LHCN-M2 (cell line): Measurements from ENCODE around the gene ILKAP. TPM values are rescaled to one million over a fixed set of nuclear protein-coding genes. Genes with fewer than 3 reads are reported as not detected.

Source experiments
- DNase-seq: peaks from one replicate; pipeline ENCODE4 v3.0.0-alpha.2; 2012; ENCODE audit warnings: low read depth
- polyA plus RNA-seq: library from polyadenylated mRNA; unstranded; fragments of >200 nt; gene quantifications from one replicate; pipeline ENCODE4 v1.2.1, GENCODE V29; 2012; ENCODE audit warnings: missing spikeins
- total RNA-seq: library from RNA; depleted of rRNA; stranded (reverse); fragments of >200 nt; gene quantifications from 2 replicates; pipeline ENCODE4 v1.2.3, GENCODE V29; 2014; rRNA removed

The ILKAP gene
- 16.0 and 22.9 TPM in 2 replicates for total RNA-seq
- 30.7 TPM for polyA plus RNA-seq

- peak; percentile 75 for DNase-seq
Observed at GRCh38 chr2:238203094-238203972, at the start of gene ILKAP. Gene ILKAP, minus strand, starts transcription at chr2:238203695. Its CDS starts 142 bp downstream, at chr2:238203553.

GRCh38 chr2:238252766-238253630 is 49.5 kb upstream of the ILKAP start:
- DNase-seq: no peak

GRCh38 chr2:238251986-238252385 is 48.5 kb upstream of the ILKAP start:
- DNase-seq: no peak

GRCh38 chr2:238251331-238251730 is 47.8 kb upstream of the ILKAP start:
- DNase-seq: no peak

GRCh38 chr2:238250896-238251295 is 47.4 kb upstream of the ILKAP start:
- no peak for DNase-seq

GRCh38 chr2:238247841-238248453 is 44.5 kb upstream of the ILKAP start:
- DNase-seq: no peak

GRCh38 chr2:238247002-238247822 is 43.7 kb upstream of the ILKAP start:
- DNase-seq: no peak

GRCh38 chr2:238244151-238244550 is 40.7 kb upstream of the ILKAP start:
- DNase-seq: no peak

GRCh38 chr2:238243496-238244076 is 40.1 kb upstream of the ILKAP start:
- DNase-seq: no peak

GRCh38 chr2:238242731-238243495 is 39.4 kb upstream of the ILKAP start:
- DNase-seq: peak; percentile 71

- no peak for DNase-seq
Observed at GRCh38 chr2:238241970-238242369, 38.5 kb upstream of the ILKAP start.

GRCh38 chr2:238240757-238241711 is 37.5 kb upstream of the ILKAP start:
- peak; percentile 79 for DNase-seq

GRCh38 chr2:238239863-238240756 is 36.6 kb upstream of the ILKAP start, which contains the start of gene HES6:
Gene HES6, minus strand, starts transcription at chr2:238240038. Its CDS starts 133 bp downstream, at chr2:238239905.
- DNase-seq: peak; percentile 78

GRCh38 chr2:238239543-238239862 is 36.0 kb upstream of the ILKAP start:
- no peak for DNase-seq

- no peak for DNase-seq
Observed at GRCh38 chr2:238238766-238239542, 35.5 kb upstream of the ILKAP start.

- DNase-seq: no peak
Observed at GRCh38 chr2:238238311-238238765, 34.8 kb upstream of the ILKAP start.
